IPS-NIHi7 (cell line): Measurements from ENCODE around the gene PPHLN1.
"Not testable (repeated sequence)": the region's sequence is repeated elsewhere in the genome, so short reads cannot be mapped to it uniquely, and the experiment has no call there.

Experiments used
- DNase-seq: peaks from one replicate; pipeline ENCODE4 v3.0.0; 2012; ENCODE audit warnings: mixed read lengths; ENCODE audit errors: extremely low spot score

PPHLN1 gene

GRCh38 chr12:42372154-42372791 lies 46.3 kb downstream of the PPHLN1 start:
- peak; percentile 61 for DNase-seq

GRCh38 chr12:42373669-42374068 lies 47.7 kb downstream of the PPHLN1 start:
- DNase-seq: no peak

- no peak for DNase-seq
These were observed 54.8 kb downstream of the PPHLN1 start for GRCh38 chr12:42380733-42381132.

GRCh38 chr12:42382013-42382696 lies 56.2 kb downstream of the PPHLN1 start:
- DNase-seq: no peak

- DNase-seq: no peak
These were observed 59.4 kb downstream of the PPHLN1 start for GRCh38 chr12:42385326-42385841.

GRCh38 chr12:42386308-42386707 lies 60.3 kb downstream of the PPHLN1 start:
- no peak for DNase-seq

- not testable (repeated sequence) for DNase-seq
These were observed 62.1 kb downstream of the PPHLN1 start for GRCh38 chr12:42388086-42388485.

- DNase-seq: no peak
These were observed 68.5 kb downstream of the PPHLN1 start for GRCh38 chr12:42394429-42394828.

GRCh38 chr12:42396473-42397259 lies 70.7 kb downstream of the PPHLN1 start:
- DNase-seq: no peak

- DNase-seq: no peak
These were observed 76.9 kb downstream of the PPHLN1 start for GRCh38 chr12:42402821-42403411.

GRCh38 chr12:42407306-42407705 lies 81.3 kb downstream of the PPHLN1 start:
- DNase-seq: no peak

- DNase-seq: no peak
These were observed 83.5 kb downstream of the PPHLN1 start for GRCh38 chr12:42409471-42409870.

- DNase-seq: no peak
These were observed 84.4 kb downstream of the PPHLN1 start for GRCh38 chr12:42410340-42410739.

- DNase-seq: no peak
These were observed 94.4 kb downstream of the PPHLN1 start for GRCh38 chr12:42420395-42420794.

- no peak for DNase-seq
These were observed 96.1 kb downstream of the PPHLN1 start for GRCh38 chr12:42421844-42422779.

GRCh38 chr12:42422785-42423184 lies 96.8 kb downstream of the PPHLN1 start:
- DNase-seq: no peak

- peak; percentile 55 for DNase-seq
These were observed 100.8 kb downstream of the PPHLN1 start for GRCh38 chr12:42426746-42427145.

- no peak for DNase-seq
These were observed 102.9 kb downstream of the PPHLN1 start for GRCh38 chr12:42428850-42429249.

GRCh38 chr12:42432517-42433140 lies 106.7 kb downstream of the PPHLN1 start:
- DNase-seq: no peak

GRCh38 chr12:42440608-42441007 lies 114.6 kb downstream of the PPHLN1 start:
- DNase-seq: no peak
